Mucosa of descending colon (tissue), 3 donors: ENCODE data around the gene SLC4A4. TPM values are rescaled to one million over a fixed set of nuclear protein-coding genes. Genes with fewer than 3 reads are reported as not detected.

ENCODE experiments used
- ATAC-seq: fragments of 200-7000 bp; cut with Tn5 transposase; one replicate; pipeline ENCODE4 v1.9.1; 2020; ENCODE audit warnings: mild to moderate bottlenecking, moderate library complexity
- DNase-seq, 3 donors: peaks; one replicate each; pipeline ENCODE4 v3.0.0-alpha.2; 2020
- H3K36me3 ChIP-seq: fragments of 200-600 bp; one replicate; pipeline ENCODE4 v1.8.0; 2021; ENCODE audit warnings: low read depth, mild to moderate bottlenecking
- H3K4me1 ChIP-seq: fragments of 200-600 bp; one replicate; pipeline ENCODE4 v1.8.0; 2021; ENCODE audit warnings: low read depth, mild to moderate bottlenecking
- H3K4me3 ChIP-seq: fragments of 200-600 bp; one replicate; pipeline ENCODE4 v1.8.0; 2021; ENCODE audit warnings: mild to moderate bottlenecking
- H3K9me3 ChIP-seq: fragments of 200-600 bp; one replicate; pipeline ENCODE4 v1.8.0; 2021; ENCODE audit warnings: mild to moderate bottlenecking
- CTCF ChIP-seq: fragments of 200-600 bp; IDR thresholded peaks from one replicate; pipeline ENCODE4 v1.8.0; 2022; ENCODE audit warnings: antibody characterized with exemption, mild to moderate bottlenecking
- intact Hi-C, 2 donors: fragments of 100-400 bp; cut with DNase I in 1 of 2; cut with micrococcal nuclease in 1 of 2; formaldehyde crosslinking; loops; one replicate each; pipeline versions ENCODE4 v1.11.0 to v1.11.1; 2022; cut with DNase I, micrococcal nuclease
- total RNA-seq, 3 donors: library from RNA; stranded (reverse); fragmentation: NEBNext Ultra II Directional in 2 of 3; extraction: Animal tissue kit (Norgen Biotek cat#: 25700) in 2 of 3; gene quantifications; one replicate each; pipeline versions ENCODE4 v1.2.1 to v1.2.4, GENCODE V29; 2021 to 2023
- donor health status: DM: no; HTN: no; CAD: no; lungs with moderate emphysema.
- donor health status: DM: no; HTN: no; CAD: no.
- donor health status: DM: no; HTN: yes; CAD: no.

Gene SLC4A4
- total RNA-seq, 3 donors from 2014 or later: 102 to 248 (median 165) TPM

GRCh38 chr4:71501992-71502391 lies 163.2 kb downstream of the SLC4A4 start:
- TF ChIP-seq CTCF: no peak
- H3K4me3 ChIP-seq: no peak overlapping the region
- DNase-seq (no peak), ATAC-seq (no peak)
- H3K36me3 ChIP-seq: no peaks in the 10 kb centered on the region
- no peaks in the 10 kb centered on the region for H3K4me1 ChIP-seq
- intact Hi-C loops: no loop called here
- H3K9me3 ChIP-seq: no peaks in the 10 kb centered on the region

- no peaks in the 10 kb centered on the region for H3K36me3 ChIP-seq
- H3K4me1 ChIP-seq: no peaks in the 10 kb centered on the region
- no peak for DNase-seq
- no peaks in the 10 kb centered on the region for H3K9me3 ChIP-seq
- TF ChIP-seq CTCF: no peak
- H3K4me3 ChIP-seq: no peak overlapping the region
- peak; percentile 32 for ATAC-seq
- intact Hi-C loops: no loop called here
Observed at GRCh38 chr4:71518283-71518989, 179.6 kb downstream of the SLC4A4 start.

GRCh38 chr4:71520308-71520707 lies 181.5 kb downstream of the SLC4A4 start:
- DNase-seq (no peak), ATAC-seq (no peak)
- Histone ChIP-seq H3K4me1 (no peaks in the 10 kb centered on the region), H3K9me3 (no peaks in the 10 kb centered on the region), H3K4me3 (no peak overlapping the region), H3K36me3 (no peaks in the 10 kb centered on the region)
- intact Hi-C loops: no loop called here
- TF ChIP-seq CTCF: no peak

GRCh38 chr4:71520850-71521249 lies 182.0 kb downstream of the SLC4A4 start:
- H3K4me3 ChIP-seq: no peak overlapping the region
- no peaks in the 10 kb centered on the region for H3K36me3 ChIP-seq
- no peak for TF ChIP-seq CTCF
- no peaks in the 10 kb centered on the region for H3K9me3 ChIP-seq
- ATAC-seq: no peak
- no peak for DNase-seq
- no peaks in the 10 kb centered on the region for H3K4me1 ChIP-seq
- intact Hi-C loops: no loop called here

- no peaks in the 10 kb centered on the region for H3K4me1 ChIP-seq
- no peak for DNase-seq
- no peak for ATAC-seq
Observed at GRCh38 chr4:71524756-71525155, 185.9 kb downstream of the SLC4A4 start.

More at GRCh38 chr4:71524756-71525155, 185.9 kb downstream of the SLC4A4 start:
- intact Hi-C loops: no loop called here
- Histone ChIP-seq H3K4me3 (no peak overlapping the region), H3K9me3 (no peaks in the 10 kb centered on the region), H3K36me3 (no peaks in the 10 kb centered on the region)
- no peak for TF ChIP-seq CTCF
